ENCODE results near the gene PTTG1. TPM values are rescaled to one million over a fixed set of nuclear protein-coding genes. Genes with fewer than 3 reads are reported as not detected.

PTTG1 gene
- total and polyA plus RNA-seq, 2 of the 8 experiments (the other 6 are each of a cell fraction or from before 2014, with no cell fraction given), result 240 to 478 TPM

- no peak for TF ChIP-seq BRCA1 (IDR thresholded peaks at IDR 0.05; ENCODE audit: low read depth, low read length)
Observed at GRCh38 chr5:160384681-160385080, 37.0 kb upstream of the PTTG1 start (continued).

- Histone ChIP-seq H3K14ac (ENCODE audit: insufficient read length) (no peak overlapping the region), H4K5ac (ENCODE audit: insufficient read length, low read depth, low read length) (no peak overlapping the region), H3K4me3 (ENCODE audit: extremely low read depth in 1 of 4, insufficient read depth in 2 of 4, low read depth in 3 of 4, low read length in 4 of 4) (no peak overlapping the region), H3K4me2 (ENCODE audit: insufficient read depth in 1 of 2, low read depth in 2 of 2, low read length in 2 of 2) (no peak overlapping the region), H2BK5ac (ENCODE audit: low read depth, low read length) (no peak overlapping the region), H3K27ac (ENCODE audit: low read depth, low read length) (no peak overlapping the region), H3K23me2 (ENCODE audit: low read depth, low read length) (no peaks in the 10 kb centered on the region), H3K79me2 (ENCODE audit: control insufficient read depth in 1 of 2, insufficient read depth in 2 of 2, low read length in 2 of 2) (no peaks in the 10 kb centered on the region), H3K4me1 (replicated peaks in 1 of 4; ENCODE audit: control insufficient read depth in 3 of 4, insufficient read depth in 4 of 4, low read length in 3 of 4) (no peaks in the 10 kb centered on the region), H2AK5ac (ENCODE audit: low read depth, low read length) (no peak overlapping the region), H2BK12ac (ENCODE audit: low read depth, low read length) (no peak overlapping the region), H3K56ac (replicated peaks; ENCODE audit: insufficient read length, low read depth, low read length) (no peak overlapping the region), H4K20me1 (replicated peaks in 1 of 2; ENCODE audit: control insufficient read depth in 1 of 2, insufficient read depth in 2 of 2, low read length in 2 of 2) (no peaks in the 10 kb centered on the region), H2BK20ac (ENCODE audit: low read length) (no peak overlapping the region), H3K18ac (ENCODE audit: extremely low read depth, low read length) (no peak overlapping the region), H2BK120ac (replicated peaks; ENCODE audit: low read depth, low read length) (no peak overlapping the region), H2AFZ (ENCODE audit: low read length) (no peak overlapping the region), H3K36me3 (ENCODE audit: control insufficient read depth in 2 of 4, insufficient read depth in 4 of 4, low read length in 3 of 4) (no peaks in the 10 kb centered on the region), H4K8ac (ENCODE audit: extremely low read depth, insufficient read depth, low read length) (no peak overlapping the region), H4K91ac (replicated peaks; ENCODE audit: insufficient read length, low read length) (no peak overlapping the region), H3K27me3 (replicated peaks in 1 of 4; ENCODE audit: control insufficient read depth in 3 of 4, extremely low read depth in 1 of 4, insufficient read depth in 3 of 4, low read length in 3 of 4) (peaks cover 0 to 1% (median 0%) of the 10 kb centered on the region in 4 experiments; a peak in 1 of 7 replicates), H3K9ac (replicated peaks in 1 of 4; ENCODE audit: extremely low read depth in 1 of 4, low read depth in 3 of 4, low read length in 3 of 4) (no peak overlapping the region), H3K79me1 (ENCODE audit: low read depth, low read length) (no peaks in the 10 kb centered on the region), H3K9me3 (ENCODE audit: insufficient read depth in 2 of 2, low read depth in 1 of 2, low read length in 1 of 2) (no peaks in the 10 kb centered on the region), H2BK15ac (ENCODE audit: low read length) (no peak overlapping the region), H3K23ac (ENCODE audit: insufficient read length) (no peak overlapping the region), H3K4ac (replicated peaks; ENCODE audit: insufficient read length, low read depth, low read length) (no peak overlapping the region)
- TF ChIP-seq NANOG (IDR thresholded peaks at IDR 0.05; ENCODE audit: insufficient read depth, low read depth, low read length, poor library complexity, severe bottlenecking) (no peak), POU5F1 (IDR thresholded peaks at IDR 0.05; ENCODE audit: low read depth, low read length) (no peak), ATF2 (IDR thresholded peaks at IDR 0.05; ENCODE audit: low read length) (no peak), POLR2A (IDR thresholded peaks at IDR 0.05; ENCODE audit: control extremely low read depth in 1 of 2, low read depth in 2 of 2, low read length in 2 of 2) (no peak), KDM1A (IDR thresholded peaks at IDR 0.05; ENCODE audit: borderline replicate concordance, low read length) (no peak), CEBPB (IDR thresholded peaks at IDR 0.05; ENCODE audit: low read depth, low read length) (no peak), CBX8 (IDR thresholded peaks at IDR 0.05; ENCODE audit: borderline replicate concordance, low read depth, low read length) (no peak)
- POLR2A ChIA-PET (ENCODE audit: partially characterized antibody), result no interaction called here
- DNase-seq (ENCODE audit: low read depth in 1 of 2, low spot score in 2 of 2) (no peak), FAIRE-seq (no peak)
- CTCF ChIA-PET (ENCODE audit: partially characterized antibody), result interaction anchor here (1.0 kb wide), 1 partner anchor 56 kb away, joined by 3 read pairs; no protein-coding TSS in a partner anchor
Observed at GRCh38 chr5:160385496-160385895, 36.2 kb upstream of the PTTG1 start.
